ENCODE measurements around the gene ZNF451. TPM values are rescaled to one million over a fixed set of nuclear protein-coding genes. Genes with fewer than 3 reads are reported as not detected.

The ZNF451 gene
- 57.5 and 63.8 TPM in 2 replicates for total RNA-seq

DNA sequence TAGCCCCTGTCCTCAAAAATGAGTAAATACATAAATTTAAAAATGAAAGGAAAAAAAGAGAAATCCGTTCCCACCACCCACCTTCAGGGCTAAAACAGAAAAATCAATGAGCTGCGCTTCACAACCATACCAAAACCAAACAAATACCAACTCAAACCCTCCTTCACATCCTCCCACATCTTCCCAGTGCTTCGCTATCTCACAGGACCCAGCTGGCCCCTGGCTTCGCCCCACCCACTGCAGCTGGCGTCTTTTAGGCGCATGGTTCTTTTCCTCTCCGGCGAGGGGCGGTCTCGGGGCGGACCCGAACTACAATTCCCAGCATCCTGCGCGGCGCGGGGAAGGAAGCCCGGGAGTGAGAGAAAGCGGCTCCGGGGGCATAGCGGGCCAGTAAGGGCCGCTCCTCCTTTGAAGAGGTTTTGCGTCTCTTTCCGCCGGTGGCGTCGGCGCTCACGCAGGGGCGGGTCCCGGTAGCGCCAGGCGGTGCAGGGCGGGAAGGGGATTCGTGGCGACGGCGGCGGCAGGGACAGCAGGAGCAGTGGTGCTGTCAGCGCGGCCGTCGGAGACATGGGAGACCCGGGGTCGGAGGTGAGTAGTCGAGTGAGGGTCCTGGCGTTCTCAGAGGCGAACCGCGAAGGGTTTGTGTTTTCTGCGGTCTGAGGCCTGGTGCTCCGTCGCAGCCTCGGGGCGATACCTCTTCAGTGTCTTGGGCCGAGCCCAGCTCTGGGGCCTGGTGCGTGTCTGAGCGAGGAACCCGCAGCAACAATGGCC is at the start of gene ZNF451:
TSS of gene ZNF451 (plus strand) at position 502 of the 771 bp plus-strand sequence. CDS start at position 568, 66 bp downstream.

GRCh38 chr6:57046332-57047256 is 43.4 kb upstream of the ZNF451 start, which contains the start of gene KIAA1586:
Gene KIAA1586 (plus strand): TSS chr6:57046693. CDS start chr6:57046756, 63 bp downstream.

GRCh38 chr6:57172136-57173055 is 82.4 kb downstream of the ZNF451 start, which contains the start of gene BAG2:
Gene BAG2 (plus strand): TSS chr6:57172326. CDS start chr6:57172698, 372 bp downstream.

Other genes starting within 250 kb of the ZNF451 start
- gene BEND6, start 135.1 kb upstream of the ZNF451 start, total RNA-seq: 0.97 and 4.0 TPM in 2 replicates
- 12.7 and 25.2 TPM in 2 replicates for gene KIAA1586, start 43.5 kb upstream of the ZNF451 start, total RNA-seq
- gene BAG2, start 82.1 kb downstream of the ZNF451 start, total RNA-seq: 4.2 and 7.3 TPM in 2 replicates
- gene RAB23, start 132.1 kb downstream of the ZNF451 start, total RNA-seq: 11.4 and 14.9 TPM in 2 replicates
- gene PRIM2, start 227.4 kb downstream of the ZNF451 start, total RNA-seq: 24.0 and 37.1 TPM in 2 replicates